Measurements from ENCODE around the gene ADAM10. TPM values are rescaled to one million over a fixed set of nuclear protein-coding genes. Genes with fewer than 3 reads are reported as not detected.
A peak's percentile ranks its signal among the peaks of the same experiment; 100 is the strongest.
"Not testable (repeated sequence)": the region's sequence is repeated elsewhere in the genome, so short reads cannot be mapped to it uniquely, and the experiment has no call there.

Gene ADAM10
- total RNA-seq, 1 experiment from 2014 or later = 159 TPM

- Mint-ChIP-seq H3K9me3 (no peaks in the 10 kb centered on the region), H3K4me3 (no peak overlapping the region; a peak in 3 of 5 replicates), H3K36me3 (ENCODE audit: insufficient read depth in 1 of 3, low read depth in 3 of 3) (no peaks in the 10 kb centered on the region), H3K4me1 (peaks cover 16 to 19% of the 10 kb centered on the region in 2 experiments), H3K27me3 (ENCODE audit: low read depth) (no peaks in the 10 kb centered on the region), H3K27ac (peak overlapping the region; percentile 75 to 94 (median 92); a peak in 6 of 7 replicates)
- H3K9ac ChIP-seq (ENCODE audit: extremely low read depth, insufficient read length, low read length) = peak overlapping the region; percentile 42
- no peak for DNase-seq
- H4K91ac ChIP-seq (ENCODE audit: insufficient read length, low read depth, low read length) = no peak overlapping the region
- H3K18ac ChIP-seq (ENCODE audit: insufficient read length, low read depth, low read length) = no peak overlapping the region
- no peak overlapping the region for H2BK12ac ChIP-seq (ENCODE audit: insufficient read length, low read depth, low read length)
- H2BK5ac ChIP-seq (ENCODE audit: insufficient read length, low read length) = no peak overlapping the region
- no peak overlapping the region for H2AK5ac ChIP-seq (ENCODE audit: insufficient read length, low read length)
- H2BK20ac ChIP-seq (ENCODE audit: low read depth, low read length, poor library complexity, severe bottlenecking) = no peak overlapping the region
- H3K14ac ChIP-seq (ENCODE audit: insufficient read depth, low read length) = 0 out of 2 replicates have a peak overlapping the region, but pooled peaks have one; percentile 17
- no peak overlapping the region for H3T11ph ChIP-seq (ENCODE audit: low read length)
- peaks cover 9% of the 10 kb centered on the region; the same call in 1 of the 2 replicates for H3K79me2 ChIP-seq (ENCODE audit: insufficient read depth, low read length)
- no peaks in the 10 kb centered on the region for H3K27me3 ChIP-seq (ENCODE audit: insufficient read depth, low read length)
- H3K79me1 ChIP-seq (ENCODE audit: insufficient read depth, low read depth, low read length, poor library complexity, severe bottlenecking) = no peaks in the 10 kb centered on the region
- H2BK120ac ChIP-seq (ENCODE audit: low read depth, low read length, poor library complexity, severe bottlenecking) = no peak overlapping the region
- no peak overlapping the region for H2BK15ac ChIP-seq (ENCODE audit: low read depth, low read length)
- no peaks in the 10 kb centered on the region for H3K9me3 ChIP-seq (ENCODE audit: control insufficient read depth, low read depth, low read length)
- TF ChIP-seq CTCF (conservative IDR thresholded peaks at IDR 0.05) = 0 out of 3 replicates have a peak, but pooled peaks have one; percentile 10
- H3K27ac ChIP-seq (ENCODE audit: insufficient read length, low read depth, low read length) = peak overlapping the region; percentile 52
- H3K4ac ChIP-seq (ENCODE audit: low read depth, low read length) = no peak overlapping the region
- no peak overlapping the region for H3K23ac ChIP-seq (ENCODE audit: insufficient read length, low read depth, low read length)
- no peak overlapping the region for H4K8ac ChIP-seq (replicated peaks; ENCODE audit: insufficient read length, low read depth, low read length)
- H3K23me2 ChIP-seq (ENCODE audit: insufficient read length, low read depth, low read length, poor library complexity, severe bottlenecking) = peaks cover 4% of the 10 kb centered on the region
- H4K20me1 ChIP-seq (ENCODE audit: control insufficient read depth, insufficient read depth, insufficient read length) = no peaks in the 10 kb centered on the region
- peak overlapping the region; percentile 85 for H3K4me2 ChIP-seq (ENCODE audit: insufficient read depth, insufficient read length, low read length)
- no CpG with 5 or more reads among the region's 9 CpGs for WGBS (ENCODE audit: extremely low coverage, insufficient read length, low lambda C conversion rate)
- no peak overlapping the region for H4K5ac ChIP-seq (ENCODE audit: insufficient read length, low read depth, low read length)
- H3K56ac ChIP-seq (ENCODE audit: insufficient read length, low read depth, low read length) = no peak overlapping the region
- no peaks in the 10 kb centered on the region for H3K4me1 ChIP-seq (ENCODE audit: insufficient read depth, low read length)
- H2AFZ ChIP-seq (ENCODE audit: low read length) = peak overlapping the region; percentile 25
Measured at GRCh38 chr15:58770519-58770856, 21.0 kb upstream of the ADAM10 start.

GRCh38 chr15:58768601-58769004, 19.1 kb upstream of the ADAM10 start:
- not testable (repeated sequence) for H4K91ac ChIP-seq (ENCODE audit: insufficient read length, low read depth, low read length); H3K23me2 ChIP-seq (ENCODE audit: insufficient read length, low read depth, low read length, poor library complexity, severe bottlenecking); DNase-seq; H3K14ac ChIP-seq (ENCODE audit: insufficient read depth, low read length); H2BK20ac ChIP-seq (ENCODE audit: low read depth, low read length, poor library complexity, severe bottlenecking); H2AFZ ChIP-seq (ENCODE audit: low read length); H3K4me3 Mint-ChIP-seq; H3K79me2 ChIP-seq (ENCODE audit: insufficient read depth, low read length); H3K9ac ChIP-seq (ENCODE audit: extremely low read depth, insufficient read length, low read length); H3K27me3 Mint-ChIP-seq (ENCODE audit: low read depth); H3K4me1 ChIP-seq (ENCODE audit: insufficient read depth, low read length); H2BK5ac ChIP-seq (ENCODE audit: insufficient read length, low read length); H3K27ac ChIP-seq (ENCODE audit: insufficient read length, low read depth, low read length); H2BK15ac ChIP-seq (ENCODE audit: low read depth, low read length); H4K5ac ChIP-seq (ENCODE audit: insufficient read length, low read depth, low read length); H3K9me3 ChIP-seq (ENCODE audit: control insufficient read depth, low read depth, low read length); H3K56ac ChIP-seq (ENCODE audit: insufficient read length, low read depth, low read length); H3K23ac ChIP-seq (ENCODE audit: insufficient read length, low read depth, low read length); H3K4me2 ChIP-seq (ENCODE audit: insufficient read depth, insufficient read length, low read length); H3K36me3 Mint-ChIP-seq (ENCODE audit: insufficient read depth in 1 of 3, low read depth in 3 of 3); H3K27ac Mint-ChIP-seq; H3K4ac ChIP-seq (ENCODE audit: low read depth, low read length); H3K9me3 Mint-ChIP-seq; H2BK12ac ChIP-seq (ENCODE audit: insufficient read length, low read depth, low read length); H2AK5ac ChIP-seq (ENCODE audit: insufficient read length, low read length); H3K79me1 ChIP-seq (ENCODE audit: insufficient read depth, low read depth, low read length, poor library complexity, severe bottlenecking); H3T11ph ChIP-seq (ENCODE audit: low read length); H4K20me1 ChIP-seq (ENCODE audit: control insufficient read depth, insufficient read depth, insufficient read length); H2BK120ac ChIP-seq (ENCODE audit: low read depth, low read length, poor library complexity, severe bottlenecking); H3K18ac ChIP-seq (ENCODE audit: insufficient read length, low read depth, low read length); H4K8ac ChIP-seq (replicated peaks; ENCODE audit: insufficient read length, low read depth, low read length); H3K27me3 ChIP-seq (ENCODE audit: insufficient read depth, low read length)
- peaks cover 16 to 19% of the 10 kb centered on the region in 2 experiments for H3K4me1 Mint-ChIP-seq
- no CpG with 5 or more reads among the region's 7 CpGs for WGBS (ENCODE audit: extremely low coverage, insufficient read length, low lambda C conversion rate)

Measured in H9 (cell line).